Gastroesophageal sphincter (tissue), 4 donors: ENCODE data around the gene E2F1. TPM values are rescaled to one million over a fixed set of nuclear protein-coding genes. Genes with fewer than 3 reads are reported as not detected.

Source experiments
- ATAC-seq: fragments of 150-250 bp; one replicate; pipeline ENCODE4 v1.9.1; 2016; ENCODE audit warnings: mild to moderate bottlenecking, moderate library complexity
- H3K27ac ChIP-seq, 4 donors: fragments of 200-600 bp; sonication (generic) in 3 of 4; 1 replicate in 3 of 4; 2 replicates in 1 of 4; pipeline ENCODE4 v1.5.1; 2016 to 2019
- H3K27me3 ChIP-seq: fragments of 200-600 bp; sonication (generic); one replicate; pipeline ENCODE4 v1.5.1; 2019
- H3K36me3 ChIP-seq, 2 donors: fragments of 200-600 bp; sonication (generic); one replicate each; pipeline ENCODE4 v1.5.1; 2019; ENCODE audit warnings: control low read depth in 1 of 2
- H3K4me1 ChIP-seq, 3 donors: fragments of 200-600 bp; sonication (generic); 1 replicate in 2 of 3; 2 replicates in 1 of 3; pipeline ENCODE4 v1.5.1; 2016 to 2019; ENCODE audit warnings: control low read depth in 2 of 3
- H3K4me3 ChIP-seq, 2 donors: fragments of 200-600 bp; sonication (generic); one replicate each; pipeline ENCODE4 v1.5.1; 2019; ENCODE audit warnings: mild to moderate bottlenecking in 1 of 2, moderate library complexity in 1 of 2
- H3K9me3 ChIP-seq, 3 donors: fragments of 200-600 bp; sonication (generic); one replicate each; pipeline ENCODE4 v1.5.1; 2017 to 2019; ENCODE audit warnings: control low read depth in 2 of 3
- EP300 ChIP-seq: sonication (generic); formaldehyde crosslinking; IDR thresholded peaks from one replicate; pipeline ENCODE4 v1.6.1; 2017; ENCODE audit warnings: antibody characterized with exemption, mild to moderate bottlenecking
- POLR2A ChIP-seq, 2 donors: fragments of 450-650 bp; IDR thresholded peaks; one replicate each; pipeline ENCODE4 v1.6.1; 2017; ENCODE audit warnings: antibody characterized with exemption in 2 of 2, mild to moderate bottlenecking in 2 of 2, moderate library complexity in 1 of 2
- POLR2AphosphoS5 ChIP-seq: sonication (generic); formaldehyde crosslinking; IDR thresholded peaks from one replicate; pipeline ENCODE4 v1.6.1; 2017; ENCODE audit warnings: antibody characterized with exemption
- WGBS, 2 donors: methylation state at CpG; one replicate each; pipeline ENCODE4 v1.1.5; 2018; ENCODE audit warnings: low coverage in 1 of 2; 5-methylcytosine and 5-hydroxymethylcytosine counted together
- total RNA-seq, 4 donors: library from RNA; depleted of rRNA; stranded (reverse); fragments of >200 nt; gene quantifications; one replicate each; pipeline ENCODE4 v1.1.0, GENCODE V29; 2016
- TF ChIP-seq, protein P1 (sequence below), 4 experiments: fragments of 200-600 bp in 2 of 4; fragments of 450-650 bp in 2 of 4; sonication (generic) in 1 of 4; IDR thresholded peaks; one replicate each; pipeline ENCODE4 v1.5.1; 2017 to 2019; ENCODE audit warnings: antibody characterized with exemption in 4 of 4, mild to moderate bottlenecking in 2 of 4, moderate library complexity in 2 of 4

E2F1 gene
- total RNA-seq, 4 donors from 2014 or later = 0.57 to 4.4 (median 1.5) TPM

DNA sequence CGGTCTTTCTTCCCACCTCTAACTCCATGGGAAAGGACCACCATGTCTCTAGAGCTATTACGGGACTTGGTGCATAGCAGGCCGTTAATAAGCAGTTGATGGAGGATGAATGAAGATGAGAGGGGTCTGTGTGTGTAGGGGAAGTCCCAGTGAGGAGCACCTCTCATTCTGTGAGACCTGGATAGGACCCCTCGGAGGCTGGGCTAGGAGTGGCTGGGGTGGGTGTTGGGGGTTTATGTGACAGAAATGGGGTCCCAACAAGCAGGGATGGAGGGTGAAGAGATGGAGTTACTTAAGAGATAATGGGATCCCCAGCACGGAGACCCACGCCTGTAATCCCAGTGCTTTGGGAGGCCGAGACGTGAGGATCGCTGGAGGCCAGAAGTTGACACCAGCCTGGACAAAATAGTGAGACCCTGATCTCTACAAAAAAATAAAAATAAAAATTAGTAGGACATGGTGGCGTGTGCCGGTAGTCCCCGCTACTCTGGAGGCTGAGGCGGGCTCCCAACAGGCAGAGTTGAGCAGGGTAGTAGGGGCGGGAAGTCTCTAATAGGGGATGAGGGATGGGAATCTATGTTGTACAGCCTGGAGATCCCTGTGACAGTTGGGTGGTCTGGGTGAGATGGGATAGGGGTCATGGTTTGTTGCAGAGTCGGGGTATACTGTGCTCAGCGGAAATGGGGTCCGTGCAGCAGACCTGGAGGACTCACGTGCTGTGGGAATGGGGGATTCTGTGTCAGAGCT is 44.9 kb upstream of the E2F1 start:
- 30 to 88% methylated on average over 2 to 17 of the region's 18 CpGs for WGBS, 2 donors
- H3K27me3 ChIP-seq = no peaks in the 10 kb centered on the region
- ATAC-seq = no peak
- peak overlapping the region; percentile 26 to 71 for H3K4me3 ChIP-seq
- no peak for TF ChIP-seq POLR2AphosphoS5
- no peak for TF ChIP-seq POLR2A (IDR thresholded peaks at IDR 0.05)
- TF ChIP-seq EP300 = no peak
- TF ChIP-seq, protein P1, sequence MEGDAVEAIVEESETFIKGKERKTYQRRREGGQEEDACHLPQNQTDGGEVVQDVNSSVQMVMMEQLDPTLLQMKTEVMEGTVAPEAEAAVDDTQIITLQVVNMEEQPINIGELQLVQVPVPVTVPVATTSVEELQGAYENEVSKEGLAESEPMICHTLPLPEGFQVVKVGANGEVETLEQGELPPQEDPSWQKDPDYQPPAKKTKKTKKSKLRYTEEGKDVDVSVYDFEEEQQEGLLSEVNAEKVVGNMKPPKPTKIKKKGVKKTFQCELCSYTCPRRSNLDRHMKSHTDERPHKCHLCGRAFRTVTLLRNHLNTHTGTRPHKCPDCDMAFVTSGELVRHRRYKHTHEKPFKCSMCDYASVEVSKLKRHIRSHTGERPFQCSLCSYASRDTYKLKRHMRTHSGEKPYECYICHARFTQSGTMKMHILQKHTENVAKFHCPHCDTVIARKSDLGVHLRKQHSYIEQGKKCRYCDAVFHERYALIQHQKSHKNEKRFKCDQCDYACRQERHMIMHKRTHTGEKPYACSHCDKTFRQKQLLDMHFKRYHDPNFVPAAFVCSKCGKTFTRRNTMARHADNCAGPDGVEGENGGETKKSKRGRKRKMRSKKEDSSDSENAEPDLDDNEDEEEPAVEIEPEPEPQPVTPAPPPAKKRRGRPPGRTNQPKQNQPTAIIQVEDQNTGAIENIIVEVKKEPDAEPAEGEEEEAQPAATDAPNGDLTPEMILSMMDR (IDR thresholded peaks at IDR 0.05) = no peak
- peak overlapping the region; percentile 66 to 95 (median 94) for H3K27ac ChIP-seq
- peaks cover 0 to 3% (median 0%) of the 10 kb centered on the region in 3 donors for H3K9me3 ChIP-seq
- no peaks in the 10 kb centered on the region for H3K36me3 ChIP-seq
- peaks cover 0 to 31% (median 14%) of the 10 kb centered on the region in 3 donors for H3K4me1 ChIP-seq

DNA sequence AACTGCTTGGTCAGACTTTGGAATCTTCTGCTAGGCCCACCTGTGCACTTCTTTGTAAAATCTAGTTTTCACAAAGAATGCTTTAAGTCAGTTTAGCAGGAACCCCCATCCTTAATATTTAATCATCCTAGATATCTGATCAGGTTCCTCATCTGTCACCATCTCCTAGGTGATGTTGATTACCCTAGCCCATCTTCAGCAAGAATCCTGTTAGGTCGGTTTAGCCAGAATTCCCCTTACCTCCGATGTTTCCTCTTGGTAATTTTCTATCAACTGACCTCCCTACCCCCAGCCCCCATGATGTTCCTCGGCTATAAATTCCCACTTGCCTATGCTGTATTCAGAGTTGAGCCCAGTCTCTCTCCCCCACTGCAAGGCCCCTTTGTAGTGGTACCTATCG is 42.9 kb upstream of the E2F1 start:
- Histone ChIP-seq H3K36me3 (no peaks in the 10 kb centered on the region), H3K9me3 (no peaks in the 10 kb centered on the region), H3K4me1 (peaks cover 0 to 26% (median 11%) of the 10 kb centered on the region in 3 donors), H3K27me3 (no peaks in the 10 kb centered on the region), H3K27ac (no peak overlapping the region), H3K4me3 (no peak overlapping the region)
- no peak for ATAC-seq
- 74 to 76% methylated on average over 3 to 4 of the region's 4 CpGs for WGBS, 2 donors
- TF ChIP-seq, protein P1 (IDR thresholded peaks at IDR 0.05) = no peak
- TF ChIP-seq POLR2AphosphoS5 (no peak), POLR2A (IDR thresholded peaks at IDR 0.05) (no peak), EP300 (no peak)

DNA sequence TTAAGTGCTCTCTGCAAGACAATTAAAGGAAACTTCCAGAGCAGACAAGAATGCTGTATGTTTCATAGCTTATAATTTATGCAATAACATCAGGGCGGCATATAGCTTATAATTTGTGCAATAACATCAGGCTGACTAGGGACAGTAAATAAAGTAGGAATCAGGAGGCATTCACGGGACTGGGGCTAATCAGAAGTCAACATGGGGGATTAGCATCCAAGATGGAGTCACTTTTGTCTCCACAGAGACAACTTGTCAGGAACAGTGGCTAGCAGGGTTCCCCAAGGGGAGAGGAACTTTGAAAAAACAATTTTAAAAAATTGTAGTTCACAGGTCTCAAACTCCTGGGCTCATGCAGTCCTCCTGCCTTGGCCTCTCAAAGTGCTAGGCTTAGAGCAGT is 42.3 kb upstream of the E2F1 start:
- Histone ChIP-seq H3K27me3 (no peaks in the 10 kb centered on the region), H3K36me3 (no peaks in the 10 kb centered on the region), H3K9me3 (no peaks in the 10 kb centered on the region), H3K4me3 (no peak overlapping the region), H3K27ac (no peak overlapping the region), H3K4me1 (peaks cover 0 to 20% (median 6%) of the 10 kb centered on the region in 3 donors)
- no peak for ATAC-seq
- TF ChIP-seq, protein P1 (IDR thresholded peaks at IDR 0.05) = no peak
- TF ChIP-seq EP300 (no peak), POLR2AphosphoS5 (no peak), POLR2A (IDR thresholded peaks at IDR 0.05) (no peak)
- WGBS, 2 donors = 78 to 82% methylated on average over 2 of the region's 2 CpGs

DNA sequence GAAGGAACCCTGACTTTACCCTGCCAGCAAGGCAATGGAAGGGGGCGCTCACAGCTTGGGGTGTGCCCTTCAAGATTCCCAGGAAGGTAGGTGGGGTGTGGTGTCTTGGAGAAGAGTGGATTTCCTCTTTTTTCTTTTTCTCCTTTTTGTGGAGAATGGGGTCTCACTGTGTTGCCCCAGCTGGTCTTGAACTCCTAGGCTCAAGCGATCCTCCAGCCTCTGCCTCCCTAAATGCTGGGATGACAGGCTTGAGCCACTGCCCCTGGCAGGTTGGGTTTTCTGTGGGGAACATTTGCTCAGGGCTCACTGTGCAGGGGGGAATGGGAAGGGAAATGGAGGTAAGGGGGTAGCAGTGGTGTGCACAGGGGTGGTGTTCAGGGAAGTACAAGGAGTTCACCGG is 41.6 kb upstream of the E2F1 start:
- H3K27ac ChIP-seq = no peak overlapping the region

More for the DNA sequence above, 41.6 kb upstream of the E2F1 start:
- H3K4me3 ChIP-seq = no peak overlapping the region
- peaks cover 0 to 13% (median 3%) of the 10 kb centered on the region in 3 donors for H3K4me1 ChIP-seq
- H3K9me3 ChIP-seq = no peaks in the 10 kb centered on the region
- WGBS, 2 donors = 72% methylated on average over 3 of the region's 3 CpGs; no CpG with 5 or more reads in 1 of the 2 donors
- H3K27me3 ChIP-seq = no peaks in the 10 kb centered on the region
- no peaks in the 10 kb centered on the region for H3K36me3 ChIP-seq
- TF ChIP-seq POLR2AphosphoS5 (no peak), POLR2A (IDR thresholded peaks at IDR 0.05) (no peak), EP300 (no peak)
- TF ChIP-seq, protein P1 (IDR thresholded peaks at IDR 0.05) = no peak
- ATAC-seq = no peak
